DND-41 (cell line): Measurements from ENCODE around the gene LNX1.

Experiments used
- CTCF ChIP-seq: IDR thresholded peaks from 2 replicates; pipeline ENCODE4 v1.5.1; 2012; ENCODE audit warnings: borderline replicate concordance, low read length, moderate library complexity, mild to moderate bottlenecking; ENCODE audit not compliant: poor library complexity, severe bottlenecking; ENCODE audit errors: extremely low read depth
- EZH2 ChIP-seq: IDR thresholded peaks from 3 replicates; pipeline ENCODE4 v1.6.1; 2012; ENCODE audit warnings: borderline replicate concordance, low read depth, mild to moderate bottlenecking, moderate library complexity, low read length, inconsistent platforms; ENCODE audit not compliant: severe bottlenecking

GRCh38 chr4:53494851-53495250 is 96.4 kb downstream of the LNX1 start:
- TF ChIP-seq CTCF (no peak), EZH2 (no peak)
